HG02938 (cell line): ENCODE data around the gene STAC2.

Experiments used
- ATAC-seq: cut with Tn5 transposase; IDR thresholded peaks from one replicate; pipeline ENCODE4 v1.9.1; 2021; ENCODE audit warnings: mild to moderate bottlenecking, moderate library complexity; ENCODE audit not compliant: unreplicated experiment

STAC2 gene

GRCh38 chr17:39212195-39212810 lies 13.4 kb downstream of the STAC2 start:
- ATAC-seq: no peak

- ATAC-seq: no peak
These were observed 15.7 kb downstream of the STAC2 start for GRCh38 chr17:39210093-39210434.

- no peak for ATAC-seq
These were observed 16.2 kb downstream of the STAC2 start for GRCh38 chr17:39209317-39210092.

GRCh38 chr17:39208893-39209292 lies 16.9 kb downstream of the STAC2 start:
- no peak for ATAC-seq

- ATAC-seq: no peak
These were observed 17.6 kb downstream of the STAC2 start for GRCh38 chr17:39208136-39208535.

- ATAC-seq: no peak
These were observed 20.6 kb downstream of the STAC2 start for GRCh38 chr17:39205112-39205526.

- ATAC-seq: no peak
These were observed 21.5 kb downstream of the STAC2 start for GRCh38 chr17:39204245-39204644.

- no peak for ATAC-seq
These were observed 24.7 kb downstream of the STAC2 start for GRCh38 chr17:39200957-39201510.

GRCh38 chr17:39200070-39200879 lies 25.5 kb downstream of the STAC2 start, which contains the start of gene RPL19:
Gene RPL19 (plus strand): TSS chr17:39200283. CDS start chr17:39200345, 62 bp downstream.
- ATAC-seq: peak; percentile 48

GRCh38 chr17:39199820-39200069 lies 26.0 kb downstream of the STAC2 start:
- ATAC-seq: peak; percentile 49

GRCh38 chr17:39198186-39198566 lies 27.6 kb downstream of the STAC2 start:
- ATAC-seq: no peak

GRCh38 chr17:39197380-39198185 lies 28.2 kb downstream of the STAC2 start, which contains the start of gene CACNB1:
Gene CACNB1 (minus strand): TSS chr17:39197669. CDS start chr17:39197495, 174 bp downstream.
- no peak for ATAC-seq

GRCh38 chr17:39196808-39197291 lies 28.9 kb downstream of the STAC2 start:
- no peak for ATAC-seq

GRCh38 chr17:39196241-39196807 lies 29.4 kb downstream of the STAC2 start:
- ATAC-seq: no peak

GRCh38 chr17:39195568-39196160 lies 30.1 kb downstream of the STAC2 start:
- no peak for ATAC-seq

- ATAC-seq: no peak
These were observed 30.7 kb downstream of the STAC2 start for GRCh38 chr17:39194985-39195524.

GRCh38 chr17:39194089-39194984 lies 31.4 kb downstream of the STAC2 start:
- ATAC-seq: no peak

- no peak for ATAC-seq
These were observed 32.4 kb downstream of the STAC2 start for GRCh38 chr17:39193346-39193745.

GRCh38 chr17:39192901-39193300 lies 32.8 kb downstream of the STAC2 start:
- no peak for ATAC-seq
